Esophagus squamous epithelium (tissue), 4 donors: Measurements from ENCODE around the gene PPP2R3C. TPM values are rescaled to one million over a fixed set of nuclear protein-coding genes. Genes with fewer than 3 reads are reported as not detected.

Experiments used
- total RNA-seq, 4 donors: library from RNA; depleted of rRNA; stranded (reverse); fragments of >200 nt; gene quantifications; one replicate each; pipeline ENCODE4 v1.1.0, GENCODE V29; 2016

PPP2R3C gene
- total RNA-seq, 4 donors from 2014 or later = 7.1 to 23.9 (median 13.5) TPM

Other genes with a start within 250 kb of the PPP2R3C start
- gene BAZ1A, start 246.6 kb downstream of the PPP2R3C start, total RNA-seq = 10 to 100 TPM; 19.1 to 57.5 (median 53.8) TPM
- 10 to 100 TPM; 46.2 to 53.0 (median 49.6) TPM for gene SRP54, start 139.0 kb downstream of the PPP2R3C start, total RNA-seq
- gene FAM177A1, start 75.7 kb downstream of the PPP2R3C start, total RNA-seq = 10 to 100 TPM; 25.9 to 35.9 (median 28.3) TPM
- gene PRORP, start 562 bp upstream of the PPP2R3C start, total RNA-seq = 10 to 100 TPM; 22.6 to 40.5 (median 28.9) TPM
- gene PSMA6, start 170.4 kb upstream of the PPP2R3C start, total RNA-seq = 100 to 1,000 TPM in 3 of 4 donors, 10 to 100 TPM in 1; 95.6 to 244 (median 169) TPM